Neuronal stem cell (in vitro differentiated cells): ENCODE data around the gene MAP3K12.

Experiments used
- DNase-seq: peaks from one replicate; pipeline ENCODE4 v3.0.0-alpha.2; 2013; ENCODE audit warnings: low spot score
- H2AFZ ChIP-seq: one replicate; pipeline ENCODE4 v1.6.1; 2013; ENCODE audit warnings: mild to moderate bottlenecking, low read length, inconsistent platforms
- H2AK5ac ChIP-seq: 2 replicates; pipeline ENCODE4 v1.6.1; 2013; ENCODE audit warnings: low read depth, mild to moderate bottlenecking, inconsistent platforms, low read length, moderate library complexity, mixed read lengths
- H2BK120ac ChIP-seq: 2 replicates; pipeline ENCODE4 v1.6.1; 2013; ENCODE audit warnings: low read depth, mild to moderate bottlenecking, inconsistent platforms, low read length, moderate library complexity, mixed read lengths
- H2BK12ac ChIP-seq: one replicate; pipeline ENCODE4 v1.6.1; 2013; ENCODE audit warnings: low read length, inconsistent platforms
- H2BK15ac ChIP-seq: 2 replicates; pipeline ENCODE4 v1.6.1; 2013; ENCODE audit warnings: mild to moderate bottlenecking, low read length, inconsistent platforms, mixed read lengths
- H2BK5ac ChIP-seq: one replicate; pipeline ENCODE4 v1.6.1; 2013; ENCODE audit warnings: inconsistent platforms, mild to moderate bottlenecking, low read length, moderate library complexity
- H3K14ac ChIP-seq: one replicate; pipeline ENCODE4 v1.6.1; 2013; ENCODE audit warnings: low read length, inconsistent platforms
- H3K18ac ChIP-seq: 2 replicates; pipeline ENCODE4 v1.6.1; 2013; ENCODE audit warnings: low read length, inconsistent platforms
- H3K23ac ChIP-seq: 2 replicates; pipeline ENCODE4 v1.6.1; 2013; ENCODE audit warnings: low read depth, mild to moderate bottlenecking, mixed read lengths, low read length, inconsistent platforms; ENCODE audit not compliant: poor library complexity
- H3K27ac ChIP-seq: replicated peaks from 3 replicates; pipeline ENCODE4 v1.5.1; 2013; ENCODE audit warnings: low read length, inconsistent platforms
- H3K27me3 ChIP-seq, 3 experiments: 2 replicates each; pipeline ENCODE4 v1.6.1; 2013; ENCODE audit warnings: low read length in 3 of 3, mild to moderate bottlenecking in 2 of 3, inconsistent platforms in 1 of 3, low read depth in 1 of 3, mixed read lengths in 1 of 3, moderate library complexity in 1 of 3; ENCODE audit not compliant: control insufficient read depth in 3 of 3, insufficient read depth in 3 of 3
- H3K36me3 ChIP-seq, 2 donors: replicated peaks in 1 of 2; 2 replicates each; pipeline ENCODE4 v1.6.1; 2013; ENCODE audit warnings: low read length in 2 of 2; ENCODE audit not compliant: control insufficient read depth in 2 of 2, insufficient read depth in 2 of 2
- H3K4ac ChIP-seq: 2 replicates; pipeline ENCODE4 v1.6.1; 2013; ENCODE audit warnings: inconsistent platforms, mild to moderate bottlenecking, low read length, moderate library complexity
- H3K4me1 ChIP-seq, 2 donors: 1 replicate in 1 of 2; 2 replicates in 1 of 2; pipeline ENCODE4 v1.6.1; 2013; ENCODE audit warnings: low read length in 2 of 2, low read depth in 1 of 2; ENCODE audit not compliant: control insufficient read depth in 2 of 2, insufficient read depth in 1 of 2
- H3K4me2 ChIP-seq: one replicate; pipeline ENCODE4 v1.6.1; 2013; ENCODE audit warnings: mild to moderate bottlenecking, low read length, inconsistent platforms; ENCODE audit not compliant: insufficient read depth, poor library complexity, severe bottlenecking
- H3K4me3 ChIP-seq, 2 donors: 2 replicates each; pipeline ENCODE4 v1.5.1; 2013; ENCODE audit warnings: low read length in 2 of 2, mild to moderate bottlenecking in 2 of 2, inconsistent platforms in 1 of 2, moderate library complexity in 1 of 2
- H3K79me1 ChIP-seq: one replicate; pipeline ENCODE4 v1.6.1; 2013; ENCODE audit warnings: low read depth, mild to moderate bottlenecking, inconsistent platforms, low read length, moderate library complexity
- H3K9ac ChIP-seq: one replicate; pipeline ENCODE4 v1.6.1; 2013; ENCODE audit warnings: mild to moderate bottlenecking, low read depth, low read length, inconsistent platforms; ENCODE audit not compliant: poor library complexity
- H3K9me3 ChIP-seq, 2 donors: replicated peaks in 1 of 2; 2 replicates each; pipeline versions ENCODE3 to v1.6.1; 2013; ENCODE audit warnings: low read length in 2 of 2, mild to moderate bottlenecking in 2 of 2, inconsistent platforms in 1 of 2, low read depth in 1 of 2, mixed read lengths in 1 of 2, moderate library complexity in 1 of 2; ENCODE audit not compliant: control insufficient read depth in 2 of 2, insufficient read depth in 1 of 2
- H4K8ac ChIP-seq: one replicate; pipeline ENCODE4 v1.6.1; 2013; ENCODE audit warnings: low read depth, mild to moderate bottlenecking, inconsistent platforms, low read length, moderate library complexity
- H4K91ac ChIP-seq: one replicate; pipeline ENCODE4 v1.6.1; 2013; ENCODE audit warnings: low read length, low read depth, mild to moderate bottlenecking, inconsistent platforms; ENCODE audit not compliant: poor library complexity
- WGBS, 2 donors: extraction: QIAGEN DNeasy Blood & Tissue Kit; methylation state at CpG; one replicate each; pipeline ENCODE4 v1.1.7; 2013; ENCODE audit warnings: missing lambda C conversion rate in 2 of 2, mixed read lengths in 1 of 2; ENCODE audit not compliant: insufficient read length in 2 of 2, insufficient replicate concordance in 1 of 2; ENCODE audit errors: extremely low coverage in 2 of 2; 5-methylcytosine and 5-hydroxymethylcytosine counted together

The MAP3K12 gene

GRCh38 chr12:53505086-53505485 lies 5.8 kb upstream of the MAP3K12 start:
- no peak overlapping the region for H3K14ac ChIP-seq
- no CpG with 5 or more reads among the region's 10 CpGs for WGBS, 2 donors
- peaks cover 13 to 52% of the 10 kb centered on the region in 2 donors for H3K36me3 ChIP-seq

GRCh38 chr12:53504004-53504920 lies 5.0 kb upstream of the MAP3K12 start:
- H2BK12ac ChIP-seq = no peak overlapping the region
- H3K9ac ChIP-seq = no peak overlapping the region
- H3K79me1 ChIP-seq = peaks cover 6% of the 10 kb centered on the region
- no peak overlapping the region for H3K4me2 ChIP-seq
- peaks cover 15 to 16% of the 10 kb centered on the region in 2 donors for H3K4me1 ChIP-seq
- H3K27me3 ChIP-seq = no peaks in the 10 kb centered on the region
- no peak overlapping the region for H3K4me3 ChIP-seq
- H3K4ac ChIP-seq = no peak overlapping the region
- H2BK15ac ChIP-seq = no peak overlapping the region
- H2AFZ ChIP-seq = no peak overlapping the region
- no peak for DNase-seq
- H4K8ac ChIP-seq = no peak overlapping the region
- H2BK120ac ChIP-seq = no peak overlapping the region
- no peak overlapping the region for H3K14ac ChIP-seq
- H3K23ac ChIP-seq = no peak overlapping the region
- no CpG with 5 or more reads among the region's 14 CpGs for WGBS, 2 donors
- H2AK5ac ChIP-seq = no peak overlapping the region
- no peak overlapping the region for H3K27ac ChIP-seq
- peaks cover 13 to 52% of the 10 kb centered on the region in 2 donors for H3K36me3 ChIP-seq
- H3K18ac ChIP-seq = no peak overlapping the region
- no peak overlapping the region for H2BK5ac ChIP-seq
- no peak overlapping the region for H4K91ac ChIP-seq
- no peaks in the 10 kb centered on the region for H3K9me3 ChIP-seq

More at GRCh38 chr12:53505086-53505485, 5.8 kb upstream of the MAP3K12 start:
- Histone ChIP-seq H2BK12ac (no peak overlapping the region), H3K23ac (no peak overlapping the region), H3K79me1 (peaks cover 6% of the 10 kb centered on the region), H3K27ac (no peak overlapping the region), H3K4me3 (no peak overlapping the region), H2BK15ac (no peak overlapping the region), H4K91ac (no peak overlapping the region), H2BK5ac (no peak overlapping the region), H3K4me2 (no peak overlapping the region), H2AFZ (no peak overlapping the region), H4K8ac (no peak overlapping the region), H3K4ac (no peak overlapping the region), H3K9ac (peak overlapping the region; percentile 1), H3K18ac (no peak overlapping the region), H3K9me3 (no peaks in the 10 kb centered on the region), H3K27me3 (no peaks in the 10 kb centered on the region), H3K4me1 (peaks cover 11 to 12% of the 10 kb centered on the region in 2 donors), H2BK120ac (no peak overlapping the region), H2AK5ac (no peak overlapping the region)
- no peak for DNase-seq

GRCh38 chr12:53502983-53503728 lies 3.9 kb upstream of the MAP3K12 start:
- Histone ChIP-seq H2BK5ac (no peak overlapping the region), H3K4me2 (no peak overlapping the region), H2BK120ac (no peak overlapping the region), H3K9ac (no peak overlapping the region), H3K27ac (no peak overlapping the region), H3K27me3 (no peaks in the 10 kb centered on the region), H4K91ac (no peak overlapping the region), H3K4ac (no peak overlapping the region), H3K4me1 (peaks cover 21 to 23% of the 10 kb centered on the region in 2 donors), H2AFZ (no peak overlapping the region), H3K79me1 (peaks cover 6% of the 10 kb centered on the region), H3K36me3 (peaks cover 13 to 52% of the 10 kb centered on the region in 2 donors), H4K8ac (no peak overlapping the region), H2BK15ac (no peak overlapping the region), H3K4me3 (no peak overlapping the region), H3K9me3 (no peaks in the 10 kb centered on the region), H2AK5ac (no peak overlapping the region), H2BK12ac (no peak overlapping the region), H3K14ac (no peak overlapping the region), H3K18ac (no peak overlapping the region), H3K23ac (no peak overlapping the region)
- no peak for DNase-seq
- WGBS, 2 donors = no CpG with 5 or more reads among the region's 10 CpGs

- H3K4ac ChIP-seq = no peak overlapping the region
- DNase-seq = no peak
- H3K23ac ChIP-seq = peak overlapping the region; percentile 97
- no peak overlapping the region for H2BK5ac ChIP-seq
- peak overlapping the region; percentile 52 for H2BK15ac ChIP-seq
- WGBS, 2 donors = no CpG with 5 or more reads among the region's 9 CpGs
- no peak overlapping the region for H4K8ac ChIP-seq
- peak overlapping the region; percentile 99 for H2AK5ac ChIP-seq
- no peak overlapping the region for H2AFZ ChIP-seq
- H3K27ac ChIP-seq = no peak overlapping the region
- no peak overlapping the region for H3K14ac ChIP-seq
- no peak overlapping the region for H3K18ac ChIP-seq
- H2BK12ac ChIP-seq = no peak overlapping the region
- H3K36me3 ChIP-seq = peaks cover 13 to 51% of the 10 kb centered on the region in 2 donors
- H2BK120ac ChIP-seq = no peak overlapping the region
- peaks cover 6% of the 10 kb centered on the region for H3K79me1 ChIP-seq
- peak overlapping the region; percentile 99 for H3K9ac ChIP-seq
- no peaks in the 10 kb centered on the region for H3K27me3 ChIP-seq
- no peak overlapping the region for H3K4me2 ChIP-seq
- H4K91ac ChIP-seq = no peak overlapping the region
- peak overlapping the region in 1 of 2 donors; percentile 97 for H3K4me3 ChIP-seq
- no peaks in the 10 kb centered on the region for H3K9me3 ChIP-seq
- H3K4me1 ChIP-seq = peaks cover 23 to 27% of the 10 kb centered on the region in 2 donors
Observed at GRCh38 chr12:53502331-53502730, 3.1 kb upstream of the MAP3K12 start.
